Lower leg skin (tissue), 4 donors: Measurements from ENCODE around the gene P2RX1. TPM values are rescaled to one million over a fixed set of nuclear protein-coding genes. Genes with fewer than 3 reads are reported as not detected.

Source experiments
- DNase-seq, 2 donors: peaks; one replicate each; pipeline ENCODE4 v3.0.0-alpha.2; 2019; ENCODE audit warnings: low spot score in 2 of 2
- H3K4me3 ChIP-seq: fragments of 200-600 bp; sonication (generic); 2 replicates; pipeline ENCODE4 v1.5.1; 2017; ENCODE audit warnings: mild to moderate bottlenecking, low read depth; ENCODE audit not compliant: poor library complexity, severe bottlenecking
- CTCF ChIP-seq, 3 donors: fragments of 450-650 bp; IDR thresholded peaks; one replicate each; pipeline ENCODE4 v1.5.1; 2016; ENCODE audit warnings: antibody characterized with exemption in 3 of 3, mild to moderate bottlenecking in 3 of 3, moderate library complexity in 2 of 3
- POLR2A ChIP-seq, 2 donors: fragments of 450-650 bp; IDR thresholded peaks; one replicate each; pipeline ENCODE4 v1.6.1; 2016 to 2017; ENCODE audit warnings: antibody characterized with exemption in 2 of 2, mild to moderate bottlenecking in 1 of 2, moderate library complexity in 1 of 2
- WGBS, 2 donors: methylation state at CpG; one replicate each; pipeline ENCODE4 v1.1.5; 2018; 5-methylcytosine and 5-hydroxymethylcytosine counted together
- intact Hi-C: fragments of 100-400 bp; cut with DNase I; formaldehyde crosslinking; loops from one replicate; pipeline ENCODE4 v1.15.0; 2023; ENCODE audit warnings: low total_unique reads
- total RNA-seq, 4 donors: library from RNA; depleted of rRNA; stranded (reverse); fragments of >200 nt; gene quantifications; one replicate each; pipeline ENCODE4 v1.1.0, GENCODE V29; 2016

P2RX1 gene
- total RNA-seq, 4 donors from 2014 or later, result 0.56 to 5.0 (median 1.0) TPM

- H3K4me3 ChIP-seq, result no peak overlapping the region
- TF ChIP-seq CTCF (IDR thresholded peaks at IDR 0.05), result no peak
- no peak for TF ChIP-seq POLR2A (IDR thresholded peaks at IDR 0.05)
- no peak for DNase-seq
- 60 to 69% methylated on average over 11 of the region's 11 CpGs for WGBS, 2 donors
- intact Hi-C loops, result no loop called here
These were observed 46.1 kb upstream of the P2RX1 start for GRCh38 chr17:3962217-3962964.

GRCh38 chr17:3961564-3962047 is 45.3 kb upstream of the P2RX1 start:
- intact Hi-C loops, result no loop called here
- no peak overlapping the region for H3K4me3 ChIP-seq
- DNase-seq, result no peak

GRCh38 chr17:3960764-3961163 is 44.5 kb upstream of the P2RX1 start:
- no peak for TF ChIP-seq CTCF (IDR thresholded peaks at IDR 0.05)
- DNase-seq, result no peak
- 69 to 73% methylated on average over 14 of the region's 14 CpGs for WGBS, 2 donors
- intact Hi-C loops, result no loop called here
- no peak overlapping the region for H3K4me3 ChIP-seq

More at GRCh38 chr17:3961564-3962047, 45.3 kb upstream of the P2RX1 start:
- TF ChIP-seq CTCF (IDR thresholded peaks at IDR 0.05) (no peak), POLR2A (IDR thresholded peaks at IDR 0.05) (no peak)
- WGBS, 2 donors, result 60 to 64% methylated on average over 5 of the region's 5 CpGs

- H3K4me3 ChIP-seq, result no peak overlapping the region
- no peak for DNase-seq
- intact Hi-C loops, result no loop called here
- TF ChIP-seq CTCF (IDR thresholded peaks at IDR 0.05) (no peak), POLR2A (IDR thresholded peaks at IDR 0.05) (no peak)
- WGBS, 2 donors, result 87 to 88% methylated on average over 14 of the region's 14 CpGs
These were observed 43.8 kb upstream of the P2RX1 start for GRCh38 chr17:3959921-3960601.

- WGBS, 2 donors, result 58 to 66% methylated on average over 7 to 15 of the region's 15 CpGs
- intact Hi-C loops, result no loop called here
- H3K4me3 ChIP-seq, result no peak overlapping the region
- no peak for DNase-seq
- no peak for TF ChIP-seq POLR2A (IDR thresholded peaks at IDR 0.05)
These were observed 43.1 kb upstream of the P2RX1 start for GRCh38 chr17:3959295-3959899.
